Prostate gland (tissue), 2 donors: ENCODE measurements around the gene NHS. TPM values are rescaled to one million over a fixed set of nuclear protein-coding genes. Genes with fewer than 3 reads are reported as not detected.

Source experiments
- DNase-seq: peaks from one replicate; pipeline ENCODE4 v3.0.0-alpha.2; 2019; ENCODE audit warnings: low spot score
- H3K27ac ChIP-seq, 2 donors: fragments of 200-600 bp; sonication (generic); 2 replicates each; pipeline ENCODE4 v1.5.1; 2017 to 2019
- H3K27me3 ChIP-seq: fragments of 200-600 bp; sonication (generic); replicated peaks from 2 replicates; pipeline ENCODE4 v1.5.1; 2019; ENCODE audit not compliant: insufficient read depth
- H3K36me3 ChIP-seq, 2 donors: fragments of 200-600 bp; sonication (generic); 1 replicate in 1 of 2; 2 replicates in 1 of 2; pipeline versions ENCODE4 v1.5.1 to v1.8.1; 2017 to 2019
- H3K4me1 ChIP-seq: fragments of 200-600 bp; sonication (generic); replicated peaks from 2 replicates; pipeline ENCODE4 v1.5.1; 2019
- H3K4me3 ChIP-seq, 2 donors: fragments of 200-600 bp; sonication (generic); 2 replicates each; pipeline ENCODE4 v1.5.1; 2017 to 2019
- H3K9me3 ChIP-seq: fragments of 200-600 bp; sonication (generic); 2 replicates; pipeline ENCODE4 v1.5.1; 2017
- CTCF ChIP-seq, 4 experiments: fragments of 200-600 bp in 2 of 4; fragments of 450-650 bp in 2 of 4; sonication (generic) in 2 of 4; IDR thresholded peaks; 1 replicate in 3 of 4; 2 replicates in 1 of 4; pipeline ENCODE4 v1.5.1; 2016 to 2019; ENCODE audit warnings: antibody characterized with exemption in 4 of 4, mild to moderate bottlenecking in 2 of 4, moderate library complexity in 2 of 4
- POLR2A ChIP-seq: fragments of 450-650 bp; IDR thresholded peaks from one replicate; pipeline ENCODE4 v1.6.1; 2016; ENCODE audit warnings: antibody characterized with exemption, mild to moderate bottlenecking
- POLR2AphosphoS5 ChIP-seq: sonication (generic); formaldehyde crosslinking; IDR thresholded peaks from one replicate; pipeline ENCODE4 v1.6.1; 2017; ENCODE audit warnings: antibody characterized with exemption
- WGBS: methylation state at CpG from one replicate; pipeline ENCODE4 v1.1.5; 2018; 5-methylcytosine and 5-hydroxymethylcytosine counted together
- intact Hi-C: fragments of 100-400 bp; cut with DNase I; formaldehyde crosslinking; loops from one replicate; pipeline ENCODE4 v1.14.2; 2022
- total RNA-seq, 2 donors: library from RNA; depleted of rRNA; stranded (reverse); fragments of >200 nt; gene quantifications; one replicate each; pipeline ENCODE4 v1.1.0, GENCODE V29; 2016

Gene NHS
- total RNA-seq, 2 donors from 2014 or later: 4.8 to 17.7 TPM

DNA sequence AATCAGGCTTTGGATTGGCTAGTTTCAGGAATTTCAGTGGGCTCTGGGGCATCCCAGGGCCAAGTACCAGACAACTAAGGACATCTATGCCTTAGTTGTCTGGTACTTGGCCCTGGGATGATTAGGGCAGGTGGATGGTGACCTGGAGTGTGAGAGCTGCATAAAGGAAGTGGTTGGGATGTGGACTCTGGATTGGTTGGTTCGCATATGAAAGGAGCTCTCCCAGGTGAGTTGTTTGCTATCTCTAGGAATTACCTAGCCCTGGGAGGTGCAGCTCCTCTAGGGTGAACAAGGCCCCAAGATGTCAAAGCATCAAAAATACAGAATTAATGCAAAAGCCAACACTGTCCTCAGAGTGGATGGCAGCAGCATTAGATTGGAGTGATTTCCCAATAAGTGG lies 109.6 kb downstream of the NHS start:
- Histone ChIP-seq H3K4me3 (no peak overlapping the region), H3K27me3 (no peaks in the 10 kb centered on the region), H3K4me1 (no peaks in the 10 kb centered on the region), H3K9me3 (no peaks in the 10 kb centered on the region), H3K36me3 (no peaks in the 10 kb centered on the region), H3K27ac (no peak overlapping the region)
- no peak for DNase-seq
- no peak for TF ChIP-seq POLR2AphosphoS5
- WGBS: 90% methylated on average over 1 of the region's 1 CpG
- intact Hi-C loops: no loop called here

- intact Hi-C loops: no loop called here
- Histone ChIP-seq H3K27ac (no peak overlapping the region), H3K36me3 (no peaks in the 10 kb centered on the region), H3K4me3 (no peak overlapping the region), H3K9me3 (no peaks in the 10 kb centered on the region), H3K27me3 (no peaks in the 10 kb centered on the region), H3K4me1 (no peaks in the 10 kb centered on the region)
- TF ChIP-seq POLR2A (no peak), POLR2AphosphoS5 (no peak), CTCF (IDR thresholded peaks at IDR 0.05) (no peak)
- WGBS: 84% methylated on average over 5 of the region's 5 CpGs
- no peak for DNase-seq
Measured at GRCh38 chrX:17485391-17485790, 110.4 kb downstream of the NHS start.

GRCh38 chrX:17488036-17488435 lies 113.0 kb downstream of the NHS start:
- Histone ChIP-seq H3K27ac (no peak overlapping the region), H3K36me3 (no peaks in the 10 kb centered on the region), H3K4me1 (no peaks in the 10 kb centered on the region), H3K9me3 (no peaks in the 10 kb centered on the region), H3K27me3 (no peaks in the 10 kb centered on the region), H3K4me3 (no peak overlapping the region)
- DNase-seq: no peak
- 88% methylated on average over 8 of the region's 8 CpGs for WGBS
- intact Hi-C loops: no loop called here
- TF ChIP-seq POLR2A (no peak), POLR2AphosphoS5 (no peak), CTCF (IDR thresholded peaks at IDR 0.05) (no peak)

DNA sequence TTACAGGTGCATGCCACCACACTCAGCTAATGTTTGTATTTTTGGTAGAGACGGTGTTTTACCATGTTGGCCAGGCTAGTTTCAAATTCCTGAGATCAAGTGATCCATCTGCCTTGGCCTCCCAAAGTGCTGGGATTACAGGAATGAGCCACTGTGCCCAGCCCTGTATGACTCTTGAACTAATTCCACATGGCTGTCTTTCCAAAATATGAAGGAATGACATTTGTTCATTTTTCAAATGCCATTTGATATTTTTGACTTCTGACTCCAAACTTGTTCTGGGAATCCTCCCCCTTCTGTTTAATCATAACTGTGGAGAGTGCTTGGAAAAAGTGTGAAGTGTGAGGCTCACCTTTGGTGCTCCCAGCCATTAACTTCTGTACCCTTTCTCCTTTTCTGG lies 119.2 kb downstream of the NHS start:
- intact Hi-C loops: no loop called here
- no peak overlapping the region for H3K27ac ChIP-seq

GRCh38 chrX:17495052-17495451 lies 120.1 kb downstream of the NHS start:
- WGBS: 56% methylated on average over 2 of the region's 2 CpGs
- no peak overlapping the region for H3K4me3 ChIP-seq
- H3K36me3 ChIP-seq: no peaks in the 10 kb centered on the region
- intact Hi-C loops: no loop called here
- peak; percentile 31 for DNase-seq
- H3K27me3 ChIP-seq: no peaks in the 10 kb centered on the region
- no peak overlapping the region for H3K27ac ChIP-seq
- H3K9me3 ChIP-seq: no peaks in the 10 kb centered on the region
- no peaks in the 10 kb centered on the region for H3K4me1 ChIP-seq
- TF ChIP-seq CTCF (IDR thresholded peaks at IDR 0.05): no peak
- TF ChIP-seq POLR2AphosphoS5: peak; percentile 61

More for the DNA sequence above, 119.2 kb downstream of the NHS start:
- no peak for DNase-seq
- Histone ChIP-seq H3K4me1 (no peaks in the 10 kb centered on the region), H3K4me3 (no peak overlapping the region), H3K9me3 (no peaks in the 10 kb centered on the region), H3K27me3 (no peaks in the 10 kb centered on the region), H3K36me3 (no peaks in the 10 kb centered on the region)
- 67% methylated on average over 1 of the region's 1 CpG for WGBS
- TF ChIP-seq CTCF (IDR thresholded peaks at IDR 0.05) (no peak), POLR2A (no peak), POLR2AphosphoS5 (no peak)
